K562 (cell line): ENCODE results near the gene LITAF. TPM values are rescaled to one million over a fixed set of nuclear protein-coding genes. Genes with fewer than 3 reads are reported as not detected.

Source experiments
- BRF2 ChIP-seq: IDR thresholded peaks from 3 replicates; pipeline ENCODE4 v1.6.1; 2011; ENCODE audit warnings: borderline replicate concordance, mild to moderate bottlenecking; ENCODE audit not compliant: insufficient read length, insufficient read depth
- CLOCK ChIP-seq: fragments of 250-450 bp; sonication (Bioruptor Pico); IDR thresholded peaks from 2 replicates; pipeline ENCODE4 v1.4.0; 2020; ENCODE audit warnings: mild to moderate bottlenecking, moderate library complexity, borderline replicate concordance
- CREB1 ChIP-seq, 2 experiments: sonication (generic) in 1 of 2; formaldehyde crosslinking in 1 of 2; IDR thresholded peaks; 2 replicates each; pipeline versions ENCODE4 v1.6.1 to v1.8.0; 2012 to 2022; ENCODE audit warnings: inconsistent platforms in 1 of 2, mild to moderate bottlenecking in 1 of 2, missing genetic modification reagents in 1 of 2, moderate library complexity in 1 of 2
- FOXP1 ChIP-seq: sonication (generic); formaldehyde crosslinking; IDR thresholded peaks from 2 replicates; pipeline ENCODE4 v1.8.0; 2022; ENCODE audit warnings: mild to moderate bottlenecking, missing genetic modification reagents
- IFI16 ChIP-seq: fragments of 250-450 bp; sonication (Bioruptor Pico); IDR thresholded peaks from 2 replicates; pipeline ENCODE4 v2.1.2; 2022; ENCODE audit warnings: mild to moderate bottlenecking, inconsistent platforms
- ILF3 ChIP-seq: fragments of 450-650 bp; IDR thresholded peaks from 2 replicates; pipeline ENCODE4 v1.6.1; 2018; ENCODE audit warnings: antibody characterized with exemption, mild to moderate bottlenecking, moderate library complexity, borderline replicate concordance
- MCM2 ChIP-seq: fragments of 450-650 bp; IDR thresholded peaks from 2 replicates; pipeline ENCODE4 v1.6.1; 2017; ENCODE audit warnings: low read depth, mild to moderate bottlenecking
- MCM7 ChIP-seq, 2 experiments: fragments of 450-650 bp; IDR thresholded peaks; 2 replicates each; pipeline ENCODE4 v1.6.1; 2016 to 2018
- NKRF ChIP-seq: fragments of 450-650 bp; IDR thresholded peaks from 2 replicates; pipeline ENCODE4 v1.6.1; 2016; ENCODE audit warnings: borderline replicate concordance
- PREB ChIP-seq: sonication (generic); formaldehyde crosslinking; IDR thresholded peaks from 2 replicates; pipeline ENCODE4 v1.8.1; 2023; ENCODE audit warnings: mild to moderate bottlenecking, missing genetic modification reagents
- SAFB2 ChIP-seq: fragments of 200-400 bp; formaldehyde crosslinking; IDR thresholded peaks from 2 replicates; pipeline ENCODE4 v1.6.1; 2018; ENCODE audit warnings: borderline replicate concordance, low read length, low read depth, moderate library complexity; ENCODE audit not compliant: severe bottlenecking
- SPI1 ChIP-seq: IDR thresholded peaks from 2 replicates; pipeline ENCODE4 v1.6.1; 2011; ENCODE audit warnings: low read depth, low read length, control low read depth, borderline replicate concordance
- STAT5A ChIP-seq: IDR thresholded peaks from 2 replicates; pipeline ENCODE4 v1.6.1; 2012; ENCODE audit warnings: low read length, inconsistent platforms, borderline replicate concordance
- TFE3 ChIP-seq: fragments of 450-650 bp; formaldehyde crosslinking; IDR thresholded peaks from 2 replicates; pipeline ENCODE4 v1.4.0; 2020; ENCODE audit warnings: mild to moderate bottlenecking, mixed read lengths
- ZFPM2 ChIP-seq: fragments of 250-450 bp; sonication (Bioruptor Pico); IDR thresholded peaks from 2 replicates; pipeline ENCODE4 v1.5.1; 2022; ENCODE audit warnings: mild to moderate bottlenecking
- ZNF23 ChIP-seq: fragments of 250-450 bp; sonication (Bioruptor Pico); IDR thresholded peaks from 2 replicates; pipeline ENCODE4 v1.4.0; 2020; ENCODE audit warnings: mild to moderate bottlenecking
- ZNF584 ChIP-seq: fragments of 200-800 bp; sonication (Bioruptor generic); IDR thresholded peaks from 2 replicates; pipeline ENCODE4 v1.6.1; 2016; ENCODE audit warnings: low read depth, mild to moderate bottlenecking, missing genetic modification characterization, missing compliant biosample characterization
- polyA plus RNA-seq, 8 experiments: library from polyadenylated mRNA; depleted of rRNA in 4 of 8; stranded (reverse) in 5 of 8; unstranded in 3 of 8; fragments of >200 nt; fragmentation: Nextera tagmentation in 2 of 8; fragmentation: Illumina TruSeq in 1 of 8; extraction: Ambion mirVana in 2 of 8; extraction: Trizol in 1 of 8; gene quantifications; 2 replicates each; pipeline versions ENCODE4 v1.2.1 to v1.2.3, GENCODE V29; 2011 to 2014; ENCODE audit warnings: inconsistent platforms in 1 of 8, missing spikeins in 1 of 8
- total RNA-seq, 7 experiments: library from RNA; depleted of rRNA in 6 of 7; stranded (reverse); fragments of >200 nt in 6 of 7; fragmentation: Illumina TruSeq in 2 of 7; extraction: Trizol in 2 of 7; gene quantifications; 2 replicates each; pipeline versions ENCODE4 v1.2.1 to v1.2.3, GENCODE V29; 2011 to 2021; ENCODE audit warnings: low replicate concordance in 1 of 7

LITAF gene
- total and polyA plus RNA-seq, 9 of the 15 experiments (the other 6 are each of a cell fraction or from before 2014, with no cell fraction given), result 4.1 to 17.8 (median 11.9) TPM

GRCh38 chr16:11572301-11572995 lies 14.3 kb downstream of the LITAF start (continued):
- TF ChIP-seq PREB (CRISPR knock-in tag) (no peak), IFI16 (no peak), ZNF23 (no peak), SAFB2 (no peak), CREB1 (IDR thresholded peaks at IDR 0.05) (no peak), CREB1 (CRISPR knock-in tag; IDR thresholded peaks at IDR 0.05) (no peak), ZFPM2 (CRISPR knock-in tag) (no peak), BRF2 (no peak), ZNF584 (CRISPR knock-in tag) (no peak), STAT5A (no peak), CLOCK (no peak), ILF3 (no peak), TFE3 (CRISPR knock-in tag) (peak; percentile 92), FOXP1 (CRISPR knock-in tag) (no peak), MCM7 (IDR thresholded peaks at IDR 0.05) (no peak), NKRF (no peak), MCM2 (no peak), SPI1 (no peak)
